B cell (primary cell): ENCODE measurements around the gene GAMT.

Experiments
- CTCF ChIP-seq: fragments of 200-600 bp; IDR thresholded peaks from one replicate; pipeline ENCODE4 v1.8.0; 2022; ENCODE audit warnings: antibody characterized with exemption, mild to moderate bottlenecking
- EZH2 ChIP-seq: IDR thresholded peaks from 2 replicates; pipeline ENCODE4 v1.6.1; 2012; ENCODE audit warnings: borderline replicate concordance, low read depth, mild to moderate bottlenecking, moderate library complexity, low read length; ENCODE audit not compliant: insufficient read depth, poor library complexity, severe bottlenecking

- TF ChIP-seq CTCF: no peak
- TF ChIP-seq EZH2: no peak
Measured at GRCh38 chr19:1370579-1371361, 30.6 kb downstream of the GAMT start.
